NCI-H1417 (cell line): ENCODE results near the gene APCDD1L.

Experiments used
- DNase-seq, 3 experiments: peaks; one replicate each; lab custom pipeline; 2025; lab: John Stamatoyannopoulos, UW

The APCDD1L gene

GRCh38 chr20:58492074-58492718, 23.0 kb downstream of the APCDD1L start:
- no peak for DNase-seq

- DNase-seq = no peak
Measured at GRCh38 chr20:58486207-58486606, 29.0 kb downstream of the APCDD1L start.

GRCh38 chr20:58485393-58485792, 29.8 kb downstream of the APCDD1L start:
- no peak for DNase-seq

GRCh38 chr20:58483470-58483869, 31.7 kb downstream of the APCDD1L start:
- DNase-seq = no peak

GRCh38 chr20:58483051-58483450, 32.1 kb downstream of the APCDD1L start:
- no peak for DNase-seq

- no peak for DNase-seq
Measured at GRCh38 chr20:58482416-58482815, 32.8 kb downstream of the APCDD1L start.

GRCh38 chr20:58481481-58482021, 33.6 kb downstream of the APCDD1L start:
- peak in 1 of 3 experiments; percentile 13 for DNase-seq

GRCh38 chr20:58480551-58481336, 34.5 kb downstream of the APCDD1L start:
- no peak for DNase-seq

- no peak for DNase-seq
Measured at GRCh38 chr20:58479726-58480440, 35.3 kb downstream of the APCDD1L start.

- no peak for DNase-seq
Measured at GRCh38 chr20:58478141-58478805, 36.9 kb downstream of the APCDD1L start.

GRCh38 chr20:58475466-58475865, 39.7 kb downstream of the APCDD1L start:
- DNase-seq = no peak

GRCh38 chr20:58473453-58474425, 41.5 kb downstream of the APCDD1L start:
- no peak for DNase-seq

GRCh38 chr20:58472273-58473018, 42.8 kb downstream of the APCDD1L start:
- DNase-seq = no peak

GRCh38 chr20:58471193-58472164, 43.7 kb downstream of the APCDD1L start:
- no peak for DNase-seq

GRCh38 chr20:58470336-58471192, 44.6 kb downstream of the APCDD1L start:
- no peak for DNase-seq

- DNase-seq = no peak
Measured at GRCh38 chr20:58469616-58470015, 45.6 kb downstream of the APCDD1L start.

- no peak for DNase-seq
Measured at GRCh38 chr20:58467572-58468527, 47.3 kb downstream of the APCDD1L start.
